Measurements from ENCODE around the gene ACHE. TPM values are rescaled to one million over a fixed set of nuclear protein-coding genes. Genes with fewer than 3 reads are reported as not detected.

ACHE gene
- total and polyA plus RNA-seq, 4 donors, result 0.15 to 17.6 (median 0.21) TPM

DNA sequence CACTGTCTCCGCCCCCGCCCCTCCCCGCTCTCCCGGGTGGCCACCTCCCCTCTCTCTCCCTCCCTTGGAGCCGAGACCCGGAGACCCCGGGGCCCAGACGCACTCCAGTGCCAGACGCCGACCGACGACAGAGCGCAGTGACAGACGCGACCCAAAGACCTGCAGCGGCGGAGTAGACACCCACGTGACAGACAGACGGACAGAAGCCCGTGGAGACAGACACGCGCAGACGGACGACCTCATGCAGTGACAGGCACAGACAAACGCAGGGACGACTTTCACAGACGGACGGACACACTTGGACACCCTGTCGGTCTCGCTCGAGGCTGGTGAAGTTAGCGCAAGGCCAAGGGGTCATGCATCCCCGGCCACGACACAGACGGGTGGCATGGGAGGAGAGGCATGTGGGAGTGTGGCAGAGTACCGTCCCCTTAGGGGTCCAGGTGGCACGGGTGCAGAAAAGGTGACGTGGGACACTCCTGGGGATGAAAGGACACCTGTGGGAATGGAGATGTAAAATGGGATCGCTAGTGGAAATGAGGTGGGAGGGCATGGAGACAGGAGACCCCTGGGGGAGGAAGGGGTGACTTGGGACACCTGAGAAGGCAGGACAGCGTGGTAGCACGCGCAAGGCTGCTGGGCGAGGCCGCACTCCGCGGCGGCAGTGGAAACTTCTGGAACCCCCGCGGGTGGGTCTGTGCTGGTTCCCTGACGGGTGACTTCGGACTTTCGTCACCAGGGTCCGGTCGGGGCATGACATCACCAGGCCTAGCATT lies 456 bp upstream of the ACHE start:
- WGBS, result 5% methylated on average over 53 of the region's 54 CpGs
- Histone ChIP-seq H3K27me3 (ENCODE audit: control insufficient read depth in 4 of 4, insufficient read depth in 4 of 4, low read length in 3 of 4) (peaks cover 0 to 6% (median 0%) of the 10 kb centered on the region in 4 donors), H3K4me1 (ENCODE audit: control insufficient read depth in 4 of 4, insufficient read depth in 4 of 4, low read length in 3 of 4) (peaks cover 4 to 33% (median 20%) of the 10 kb centered on the region in 4 donors), H3K9ac (ENCODE audit: low read depth in 1 of 2, low read length in 2 of 2) (peak overlapping the region in 1 of 2 donors; percentile 10), H3K9me3 (ENCODE audit: control insufficient read depth in 4 of 4, low read length in 3 of 4) (no peaks in the 10 kb centered on the region), H3K4me3 (ENCODE audit: low read depth in 1 of 3, low read length in 3 of 3) (peak overlapping the region in 1 of 3 donors; percentile 61), H3K27ac (ENCODE audit: low read depth in 1 of 2, low read length in 2 of 2) (peak overlapping the region; percentile 62 to 78), H3K36me3 (ENCODE audit: control insufficient read depth in 4 of 4, insufficient read depth in 3 of 4, low read depth in 1 of 4, low read length in 3 of 4) (no peaks in the 10 kb centered on the region)
- TF ChIP-seq, protein P1, sequence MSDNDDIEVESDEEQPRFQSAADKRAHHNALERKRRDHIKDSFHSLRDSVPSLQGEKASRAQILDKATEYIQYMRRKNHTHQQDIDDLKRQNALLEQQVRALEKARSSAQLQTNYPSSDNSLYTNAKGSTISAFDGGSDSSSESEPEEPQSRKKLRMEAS (IDR thresholded peaks at IDR 0.05), result no peak
- TF ChIP-seq GABPA (IDR thresholded peaks at IDR 0.05 in 1 of 2, conservative IDR thresholded peaks at IDR 0.05 in 1 of 2), result no peak
- peak; percentile 57 to 64 for TF ChIP-seq HNF4A (conservative IDR thresholded peaks at IDR 0.05)
- peak; percentile 77 for DNase-seq (ENCODE audit: low spot score)

GRCh38 chr7:100894860-100895700 lies 608 bp downstream of the ACHE start:
- DNase-seq (ENCODE audit: low spot score), result peak; percentile 86
- 1% methylated on average over 83 of the region's 83 CpGs for WGBS
- no peaks in the 10 kb centered on the region for H3K9me3 ChIP-seq (ENCODE audit: control insufficient read depth in 4 of 4, low read length in 3 of 4)
- no peaks in the 10 kb centered on the region for H3K36me3 ChIP-seq (ENCODE audit: control insufficient read depth in 4 of 4, insufficient read depth in 3 of 4, low read depth in 1 of 4, low read length in 3 of 4)
- peak overlapping the region in 1 of 3 donors; percentile 46 for H3K4me3 ChIP-seq (ENCODE audit: low read depth in 1 of 3, low read length in 3 of 3)
- TF ChIP-seq TAF1 (conservative IDR thresholded peaks at IDR 0.05) (no peak), RAD21 (IDR thresholded peaks at IDR 0.05) (peak; percentile 77 to 82), CTCF (IDR thresholded peaks at IDR 0.05; ENCODE audit: low read depth, low read length, missing input control) (peak; percentile 72)
- peaks cover 0 to 6% (median 0%) of the 10 kb centered on the region in 4 donors for H3K27me3 ChIP-seq (ENCODE audit: control insufficient read depth in 4 of 4, insufficient read depth in 4 of 4, low read length in 3 of 4)
- no peak overlapping the region for H3K9ac ChIP-seq (ENCODE audit: low read depth in 1 of 2, low read length in 2 of 2)
- peak overlapping the region in 1 of 2 donors; percentile 27 for H3K27ac ChIP-seq (ENCODE audit: low read depth in 1 of 2, low read length in 2 of 2)
- peaks cover 0 to 31% (median 17%) of the 10 kb centered on the region in 4 donors for H3K4me1 ChIP-seq (ENCODE audit: control insufficient read depth in 4 of 4, insufficient read depth in 4 of 4, low read length in 3 of 4)

DNA sequence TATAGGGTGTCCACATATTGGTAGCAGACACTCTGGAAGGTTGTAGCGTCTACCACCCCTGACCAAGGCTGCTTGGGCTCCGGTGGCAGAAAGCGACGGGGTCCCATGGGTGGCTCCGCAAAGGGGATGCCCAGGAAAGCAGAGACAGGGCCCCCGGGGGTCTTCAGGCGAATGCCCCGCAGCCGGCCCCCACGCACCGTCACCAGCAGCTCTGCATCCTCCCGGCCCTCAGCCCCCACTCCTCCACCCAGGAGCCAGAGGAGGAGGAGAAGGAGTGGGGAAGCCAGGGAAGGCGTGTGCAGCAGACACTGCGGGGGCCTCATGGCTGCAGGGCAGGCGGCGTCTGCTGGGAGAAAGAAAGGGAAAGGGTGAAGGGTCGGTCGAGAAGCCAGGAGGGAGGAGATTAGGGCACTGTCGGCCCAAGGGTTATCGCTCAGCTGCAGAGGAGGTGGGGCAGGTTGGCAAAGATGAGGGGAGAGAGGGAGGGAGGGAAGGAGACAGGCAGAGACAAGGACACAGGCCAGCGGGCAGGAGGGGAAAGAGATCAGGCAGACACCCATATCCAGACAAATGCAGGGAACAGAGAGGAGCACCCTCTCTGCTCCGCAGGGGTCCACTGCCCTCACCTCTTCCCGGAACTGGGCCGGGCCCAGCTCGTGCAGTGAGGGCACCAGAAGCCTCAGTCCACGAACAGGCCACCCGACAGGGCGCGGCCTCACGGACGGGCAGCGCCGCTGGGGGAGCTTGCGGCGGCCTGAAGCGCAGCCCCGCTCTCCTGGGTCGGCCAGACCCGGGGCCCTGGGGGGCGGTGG lies 1.6 kb downstream of the ACHE start:
- Histone ChIP-seq H3K27me3 (ENCODE audit: control insufficient read depth in 4 of 4, insufficient read depth in 4 of 4, low read length in 3 of 4) (peaks cover 0 to 6% (median 0%) of the 10 kb centered on the region in 4 donors), H3K27ac (ENCODE audit: low read depth in 1 of 2, low read length in 2 of 2) (no peak overlapping the region), H3K9ac (ENCODE audit: low read depth in 1 of 2, low read length in 2 of 2) (no peak overlapping the region), H3K9me3 (ENCODE audit: control insufficient read depth in 4 of 4, low read length in 3 of 4) (no peaks in the 10 kb centered on the region), H3K36me3 (ENCODE audit: control insufficient read depth in 4 of 4, insufficient read depth in 3 of 4, low read depth in 1 of 4, low read length in 3 of 4) (no peaks in the 10 kb centered on the region), H3K4me3 (ENCODE audit: low read depth in 1 of 3, low read length in 3 of 3) (no peak overlapping the region), H3K4me1 (ENCODE audit: control insufficient read depth in 4 of 4, insufficient read depth in 4 of 4, low read length in 3 of 4) (peaks cover 0 to 36% (median 20%) of the 10 kb centered on the region in 4 donors)
- DNase-seq (ENCODE audit: low spot score), result peak; percentile 83
- 52% methylated on average over 40 of the region's 40 CpGs for WGBS
- TF ChIP-seq, protein P1 (IDR thresholded peaks at IDR 0.05), result no peak
- TF ChIP-seq HNF4G (IDR thresholded peaks at IDR 0.05) (no peak), FOXA2 (IDR thresholded peaks at IDR 0.05) (no peak), CTCF (IDR thresholded peaks at IDR 0.05; ENCODE audit: low read depth, low read length, missing input control) (no peak), FOXA1 (IDR thresholded peaks at IDR 0.05) (no peak), YY1 (IDR thresholded peaks at IDR 0.05) (no peak), NR2F2 (IDR thresholded peaks at IDR 0.05) (no peak), GABPA (IDR thresholded peaks at IDR 0.05 in 1 of 2, conservative IDR thresholded peaks at IDR 0.05 in 1 of 2) (no peak), RAD21 (IDR thresholded peaks at IDR 0.05) (no peak)
- TF ChIP-seq, protein P2, sequence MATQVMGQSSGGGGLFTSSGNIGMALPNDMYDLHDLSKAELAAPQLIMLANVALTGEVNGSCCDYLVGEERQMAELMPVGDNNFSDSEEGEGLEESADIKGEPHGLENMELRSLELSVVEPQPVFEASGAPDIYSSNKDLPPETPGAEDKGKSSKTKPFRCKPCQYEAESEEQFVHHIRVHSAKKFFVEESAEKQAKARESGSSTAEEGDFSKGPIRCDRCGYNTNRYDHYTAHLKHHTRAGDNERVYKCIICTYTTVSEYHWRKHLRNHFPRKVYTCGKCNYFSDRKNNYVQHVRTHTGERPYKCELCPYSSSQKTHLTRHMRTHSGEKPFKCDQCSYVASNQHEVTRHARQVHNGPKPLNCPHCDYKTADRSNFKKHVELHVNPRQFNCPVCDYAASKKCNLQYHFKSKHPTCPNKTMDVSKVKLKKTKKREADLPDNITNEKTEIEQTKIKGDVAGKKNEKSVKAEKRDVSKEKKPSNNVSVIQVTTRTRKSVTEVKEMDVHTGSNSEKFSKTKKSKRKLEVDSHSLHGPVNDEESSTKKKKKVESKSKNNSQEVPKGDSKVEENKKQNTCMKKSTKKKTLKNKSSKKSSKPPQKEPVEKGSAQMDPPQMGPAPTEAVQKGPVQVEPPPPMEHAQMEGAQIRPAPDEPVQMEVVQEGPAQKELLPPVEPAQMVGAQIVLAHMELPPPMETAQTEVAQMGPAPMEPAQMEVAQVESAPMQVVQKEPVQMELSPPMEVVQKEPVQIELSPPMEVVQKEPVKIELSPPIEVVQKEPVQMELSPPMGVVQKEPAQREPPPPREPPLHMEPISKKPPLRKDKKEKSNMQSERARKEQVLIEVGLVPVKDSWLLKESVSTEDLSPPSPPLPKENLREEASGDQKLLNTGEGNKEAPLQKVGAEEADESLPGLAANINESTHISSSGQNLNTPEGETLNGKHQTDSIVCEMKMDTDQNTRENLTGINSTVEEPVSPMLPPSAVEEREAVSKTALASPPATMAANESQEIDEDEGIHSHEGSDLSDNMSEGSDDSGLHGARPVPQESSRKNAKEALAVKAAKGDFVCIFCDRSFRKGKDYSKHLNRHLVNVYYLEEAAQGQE (IDR thresholded peaks at IDR 0.05), result no peak

Data from liver (tissue), 9 donors.